GM21619 (cell line): ENCODE measurements around the gene NHLH1.

Experiments
- ATAC-seq: cut with Tn5 transposase; IDR thresholded peaks from one replicate; pipeline ENCODE4 v1.9.1; 2021; ENCODE audit not compliant: unreplicated experiment

NHLH1 gene

DNA sequence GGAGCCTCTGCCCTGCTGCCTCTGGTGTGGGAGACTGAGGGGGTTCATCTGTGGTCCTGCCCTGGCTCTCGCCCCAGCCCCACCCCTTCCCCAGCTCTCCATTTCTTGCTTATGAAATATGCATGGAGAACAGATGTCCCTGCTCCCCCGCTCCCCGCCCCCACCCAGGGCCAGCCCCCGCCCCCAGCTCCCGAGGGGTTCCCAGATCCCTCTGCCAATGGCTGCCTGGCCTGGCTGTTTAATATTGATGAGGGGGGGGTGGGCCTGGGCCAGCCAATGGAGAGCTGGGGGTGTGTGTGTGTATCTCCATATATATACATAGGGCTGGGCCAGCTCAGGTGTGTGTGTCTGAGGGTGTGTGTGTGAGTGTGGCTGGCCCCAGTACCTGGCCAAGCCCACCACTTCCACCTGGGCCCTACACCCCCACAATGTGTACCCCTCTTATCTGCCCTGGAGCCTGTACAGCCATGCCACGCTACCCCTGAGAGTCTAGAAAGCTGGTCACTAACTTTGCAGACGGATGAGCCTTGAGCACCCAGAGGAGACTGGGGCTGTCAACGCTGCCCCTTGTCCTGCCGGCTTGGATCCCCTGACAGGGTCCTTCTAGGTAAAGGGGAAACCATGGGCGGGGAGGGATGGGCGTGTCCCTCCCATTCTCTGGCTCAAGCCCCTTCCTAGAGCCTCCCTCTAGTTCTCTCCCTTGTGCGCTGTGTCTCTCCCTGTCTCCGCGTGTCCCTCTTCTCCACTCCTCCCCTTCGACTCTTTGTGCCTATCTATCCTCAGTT lies at the start of gene NHLH1:
Gene NHLH1, plus strand, starts transcription at position 341 of the 785 bp plus-strand sequence. CDS start 3,661 bp downstream, outside the sequence.
- no peak for ATAC-seq

- no peak for ATAC-seq
These were observed 44.0 kb upstream of the NHLH1 start for GRCh38 chr1:160322831-160323230.

DNA sequence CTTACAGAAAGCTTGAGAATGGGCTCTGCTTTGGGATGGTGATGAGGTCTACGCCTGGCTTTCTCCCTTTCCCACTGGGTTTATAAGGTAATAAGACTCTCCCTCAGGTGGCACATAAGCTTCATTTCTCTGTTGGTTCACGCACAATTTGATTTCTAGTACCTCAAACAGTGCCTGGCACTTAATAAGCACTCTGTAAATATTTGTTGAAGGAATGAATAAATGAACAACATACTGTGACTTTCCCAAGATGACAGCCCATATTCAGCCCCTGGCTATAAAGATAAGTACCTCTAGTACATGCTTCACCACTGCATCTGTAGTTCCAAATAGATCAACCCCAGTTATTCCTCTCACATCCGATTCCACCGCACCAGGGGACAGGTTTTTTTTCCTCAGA lies 41.6 kb upstream of the NHLH1 start:
- no peak for ATAC-seq

GRCh38 chr1:160326418-160326817 lies 40.5 kb upstream of the NHLH1 start:
- ATAC-seq, result no peak

DNA sequence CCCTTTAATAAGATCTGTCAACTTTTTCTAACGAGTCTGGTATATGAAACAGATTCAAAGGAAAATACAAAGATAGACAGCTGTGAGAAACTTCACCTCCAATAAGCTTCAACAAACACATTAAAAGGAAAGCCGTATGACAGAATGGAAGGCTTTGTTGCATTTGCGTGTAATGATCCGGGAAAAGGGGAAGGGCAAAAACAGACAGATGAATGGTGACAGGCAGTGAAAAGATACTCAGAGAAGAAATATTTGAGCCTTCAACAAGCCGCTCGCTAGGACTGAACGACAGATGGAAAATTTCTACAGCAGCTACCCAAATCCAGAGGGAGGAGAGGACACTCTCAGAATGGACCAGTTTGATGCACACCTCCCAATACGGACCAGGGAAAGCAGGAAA lies 38.7 kb upstream of the NHLH1 start:
- no peak for ATAC-seq

GRCh38 chr1:160330119-160330518 lies 36.8 kb upstream of the NHLH1 start:
- no peak for ATAC-seq

- no peak for ATAC-seq
These were observed 34.4 kb upstream of the NHLH1 start for GRCh38 chr1:160332516-160332915.

- no peak for ATAC-seq
These were observed 28.3 kb upstream of the NHLH1 start for GRCh38 chr1:160338580-160338979.

- ATAC-seq, result no peak
These were observed 26.7 kb upstream of the NHLH1 start for GRCh38 chr1:160340146-160340545.

DNA sequence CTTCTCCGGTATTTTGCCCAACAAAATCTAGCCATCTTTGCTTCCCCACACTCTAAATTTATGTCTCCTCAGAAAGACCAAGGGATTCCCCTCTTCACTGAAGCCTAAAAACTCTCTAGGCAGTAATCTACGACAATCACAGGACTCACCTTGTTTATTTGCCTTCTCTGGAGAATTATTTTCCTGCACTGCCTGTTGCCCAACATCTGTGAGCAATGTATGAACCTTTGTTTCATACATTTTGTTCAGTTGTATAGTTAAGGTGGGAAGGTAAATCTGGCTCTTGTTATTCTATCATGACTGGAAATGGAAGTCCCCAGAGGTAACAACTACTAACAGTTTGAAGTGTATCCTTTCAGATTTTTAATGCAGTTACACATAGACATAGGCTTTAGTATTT lies 26.0 kb upstream of the NHLH1 start:
- no peak for ATAC-seq

- ATAC-seq, result no peak
These were observed 24.3 kb upstream of the NHLH1 start for GRCh38 chr1:160342526-160342925.

GRCh38 chr1:160342953-160343869 lies 23.7 kb upstream of the NHLH1 start, which contains the start of the genes COPA and NCSTN:
TSS of gene COPA (minus strand) at chr1:160343250. CDS start at chr1:160343170, 80 bp downstream.
TSS of gene NCSTN (plus strand) at chr1:160343383. CDS start at chr1:160343397, 14 bp downstream.
- ATAC-seq, result peak; percentile 93

DNA sequence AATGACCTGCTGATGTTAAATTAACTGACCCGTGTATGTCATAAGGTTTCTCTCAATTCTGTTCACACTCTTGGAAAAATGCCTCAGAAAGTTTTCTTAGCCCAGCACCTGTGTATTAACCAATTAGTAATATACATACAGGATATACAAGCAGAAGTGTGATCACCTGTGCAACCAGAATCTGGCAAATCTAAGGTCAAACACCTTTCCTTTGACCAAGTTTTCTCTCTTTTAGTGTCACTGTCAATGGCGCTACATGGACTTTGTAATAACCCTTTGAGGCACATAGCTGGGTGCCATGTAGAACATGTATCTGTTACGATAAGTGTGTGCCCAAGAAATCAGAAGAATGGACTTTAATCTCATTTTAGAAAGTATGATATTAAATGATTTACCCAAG lies 22.6 kb upstream of the NHLH1 start:
- no peak for ATAC-seq

DNA sequence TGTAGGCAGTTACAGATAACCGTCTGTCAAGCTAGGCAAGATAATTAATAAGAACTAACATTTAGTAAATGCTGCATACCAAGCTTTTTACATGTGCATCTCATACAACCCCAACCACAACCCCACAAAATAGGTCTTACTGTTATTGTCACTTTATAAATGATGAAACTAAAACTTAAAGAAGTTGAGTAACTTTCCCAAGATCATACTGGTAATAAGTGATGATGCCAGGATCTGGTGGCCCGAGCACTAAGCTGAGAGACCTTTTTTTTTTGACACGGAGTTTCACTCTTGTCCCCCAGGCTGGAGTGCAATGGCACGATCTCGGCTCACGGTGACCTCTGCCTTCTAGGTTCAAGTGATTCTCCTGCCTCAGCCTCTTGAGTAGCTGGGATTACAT lies 21.9 kb upstream of the NHLH1 start:
- ATAC-seq, result no peak

- no peak for ATAC-seq
These were observed 20.4 kb upstream of the NHLH1 start for GRCh38 chr1:160346463-160346862.

- ATAC-seq, result no peak
These were observed 19.9 kb upstream of the NHLH1 start for GRCh38 chr1:160346958-160347357.

GRCh38 chr1:160351629-160352028 lies 15.2 kb upstream of the NHLH1 start:
- no peak for ATAC-seq

- ATAC-seq, result no peak
These were observed 14.3 kb upstream of the NHLH1 start for GRCh38 chr1:160352555-160352954.

GRCh38 chr1:160353223-160353622 lies 13.6 kb upstream of the NHLH1 start:
- no peak for ATAC-seq

GRCh38 chr1:160354388-160354985 lies 12.4 kb upstream of the NHLH1 start:
- no peak for ATAC-seq

DNA sequence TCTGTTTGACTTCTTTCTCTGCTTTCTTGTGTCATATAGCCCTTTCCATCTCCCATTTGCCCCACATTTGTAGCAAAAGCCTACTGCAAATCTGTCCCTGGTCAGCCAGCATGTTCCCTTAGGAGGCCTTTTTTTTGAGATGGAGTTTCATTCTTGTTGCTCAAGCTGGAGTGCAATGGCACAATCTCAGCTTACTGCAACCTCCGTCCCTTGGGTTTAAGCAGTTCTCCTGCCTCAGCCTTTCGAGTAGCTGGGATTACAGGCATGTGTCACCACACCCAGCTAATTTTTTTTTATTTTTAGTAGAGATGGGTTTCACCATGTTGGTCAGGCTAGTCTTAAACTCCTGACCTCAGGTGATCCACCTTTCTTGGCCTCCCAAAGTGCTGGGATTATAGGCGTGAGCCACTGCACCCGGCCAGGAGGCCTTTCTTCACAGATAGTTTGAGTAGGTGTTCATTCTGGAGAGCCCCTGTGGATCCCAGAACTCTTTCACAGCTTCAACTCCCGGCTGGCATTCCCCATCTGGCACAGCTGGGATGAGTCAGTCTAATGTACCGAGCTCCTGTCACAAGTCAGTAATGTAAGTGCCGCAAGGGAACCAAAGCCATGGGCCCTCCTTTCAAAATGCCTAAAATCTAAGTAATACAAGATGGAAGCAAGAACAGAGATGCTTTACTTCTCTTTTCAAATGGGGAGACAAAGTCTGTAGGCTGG lies 9.4 kb upstream of the NHLH1 start:
- no peak for ATAC-seq
